IPS-18a (cell line): ENCODE measurements around the gene THRA.
"Not testable (repeated sequence)": the region's sequence is repeated elsewhere in the genome, so short reads cannot be mapped to it uniquely, and the experiment has no call there.

Source experiments
- H3K27ac ChIP-seq: one replicate; pipeline ENCODE4 v1.5.1; 2013; ENCODE audit warnings: low read length
- H3K27me3 ChIP-seq: one replicate; pipeline ENCODE4 v1.6.1; 2013; ENCODE audit warnings: mild to moderate bottlenecking, low read length; ENCODE audit not compliant: control insufficient read depth, insufficient read depth
- H3K36me3 ChIP-seq: one replicate; pipeline ENCODE4 v1.6.1; 2013; ENCODE audit warnings: low read depth, low read length; ENCODE audit not compliant: control insufficient read depth
- H3K4me1 ChIP-seq: one replicate; pipeline ENCODE4 v1.6.1; 2013; ENCODE audit warnings: low read depth, low read length; ENCODE audit not compliant: control insufficient read depth
- H3K4me3 ChIP-seq: one replicate; pipeline ENCODE4 v1.5.1; 2013; ENCODE audit warnings: low read length
- H3K9ac ChIP-seq: one replicate; pipeline ENCODE4 v1.6.1; 2013; ENCODE audit warnings: mild to moderate bottlenecking, low read length, moderate library complexity
- H3K9me3 ChIP-seq: one replicate; pipeline ENCODE4 v1.6.1; 2013; ENCODE audit warnings: low read depth, low read length; ENCODE audit not compliant: control insufficient read depth

The THRA gene

GRCh38 chr17:40122999-40123810 is 60.4 kb downstream of the THRA start:
- Histone ChIP-seq H3K4me3 (peak overlapping the region; percentile 95), H3K9ac (peak overlapping the region; percentile 88), H3K9me3 (no peaks in the 10 kb centered on the region), H3K27me3 (no peaks in the 10 kb centered on the region), H3K36me3 (peaks cover 22% of the 10 kb centered on the region), H3K4me1 (peaks cover 4% of the 10 kb centered on the region), H3K27ac (peak overlapping the region; percentile 82)

- peaks cover 4% of the 10 kb centered on the region for H3K4me1 ChIP-seq
- H3K9me3 ChIP-seq: no peaks in the 10 kb centered on the region
- peaks cover 24% of the 10 kb centered on the region for H3K36me3 ChIP-seq
- no peak overlapping the region for H3K27ac ChIP-seq
- peak overlapping the region; percentile 95 for H3K4me3 ChIP-seq
- H3K9ac ChIP-seq: peak overlapping the region; percentile 88
- no peaks in the 10 kb centered on the region for H3K27me3 ChIP-seq
Observed at GRCh38 chr17:40123811-40124114, 61.0 kb downstream of the THRA start.

GRCh38 chr17:40124279-40125141 is 61.7 kb downstream of the THRA start:
- Histone ChIP-seq H3K4me3 (peak overlapping the region; percentile 95), H3K4me1 (peaks cover 4% of the 10 kb centered on the region), H3K27ac (no peak overlapping the region), H3K9me3 (no peaks in the 10 kb centered on the region), H3K27me3 (no peaks in the 10 kb centered on the region), H3K36me3 (peaks cover 31% of the 10 kb centered on the region), H3K9ac (peak overlapping the region; percentile 33)

- no peak overlapping the region for H3K27ac ChIP-seq
Observed at GRCh38 chr17:40129498-40129897, 66.7 kb downstream of the THRA start.

DNA sequence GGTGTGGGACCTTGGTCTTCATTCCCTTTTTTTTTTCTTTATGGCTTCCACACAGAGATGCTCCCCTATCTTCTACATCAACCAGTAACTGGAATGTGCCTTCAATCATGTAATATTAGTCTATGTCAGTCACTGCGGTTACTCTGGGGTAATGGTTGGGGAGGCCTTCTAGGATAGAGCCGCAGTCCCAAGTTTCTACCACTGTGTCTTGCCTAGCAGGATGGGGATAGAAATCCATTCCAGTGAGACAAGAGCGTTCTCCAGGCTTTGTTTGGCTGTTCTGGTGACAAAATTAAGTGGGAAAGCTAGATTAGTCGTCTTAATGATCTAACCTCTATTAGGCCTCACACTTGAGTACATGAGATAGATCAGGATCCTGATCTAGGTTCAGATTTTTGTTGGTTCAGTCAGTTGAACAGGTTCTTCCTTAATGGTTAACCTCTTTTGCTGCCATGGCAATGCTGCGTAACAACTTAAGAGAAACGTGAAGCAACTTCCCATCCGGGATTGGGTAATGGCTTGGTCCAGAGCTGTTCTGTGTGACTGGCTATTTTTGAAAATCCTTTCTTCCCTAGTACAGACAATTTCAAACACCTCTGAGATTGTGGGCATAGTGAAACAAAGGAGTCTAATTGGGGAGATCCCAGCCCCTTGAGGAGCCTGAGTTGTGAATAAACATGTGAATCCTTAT is 67.7 kb downstream of the THRA start:
- peaks cover 91% of the 10 kb centered on the region for H3K36me3 ChIP-seq

More at GRCh38 chr17:40129498-40129897, 66.7 kb downstream of the THRA start:
- Histone ChIP-seq H3K4me3 (no peak overlapping the region), H3K4me1 (peaks cover 2% of the 10 kb centered on the region), H3K27me3 (no peaks in the 10 kb centered on the region), H3K9me3 (no peaks in the 10 kb centered on the region), H3K9ac (no peak overlapping the region), H3K36me3 (peaks cover 81% of the 10 kb centered on the region)

DNA sequence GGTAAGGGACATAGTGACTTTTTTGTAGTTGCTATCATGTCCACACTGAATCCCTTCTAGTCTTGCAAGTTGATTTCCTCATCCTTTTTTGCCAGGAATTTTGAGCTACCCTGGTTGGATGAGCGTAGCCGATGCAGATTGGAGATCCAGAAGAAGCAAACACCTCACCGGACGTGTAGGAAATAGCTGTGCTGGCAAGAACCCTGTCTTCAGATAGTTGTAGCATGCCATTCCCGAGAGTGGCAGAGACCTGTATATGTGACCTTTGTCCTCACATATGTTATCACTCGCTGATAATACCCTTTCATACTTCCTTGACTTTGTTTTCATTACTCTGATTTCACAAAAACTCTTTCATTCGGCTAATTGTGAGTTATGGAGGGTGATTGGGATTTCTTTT is 71.4 kb downstream of the THRA start:
- peaks cover 80% of the 10 kb centered on the region for H3K36me3 ChIP-seq
- H3K9ac ChIP-seq: no peak overlapping the region
- H3K27ac ChIP-seq: no peak overlapping the region
- H3K4me3 ChIP-seq: no peak overlapping the region
- peaks cover 2% of the 10 kb centered on the region for H3K4me1 ChIP-seq
- no peaks in the 10 kb centered on the region for H3K9me3 ChIP-seq
- H3K27me3 ChIP-seq: no peaks in the 10 kb centered on the region

More for the DNA sequence above, 67.7 kb downstream of the THRA start:
- H3K27me3 ChIP-seq: no peaks in the 10 kb centered on the region
- no peak overlapping the region for H3K4me3 ChIP-seq
- H3K9me3 ChIP-seq: no peaks in the 10 kb centered on the region
- no peak overlapping the region for H3K27ac ChIP-seq
- H3K9ac ChIP-seq: no peak overlapping the region
- H3K4me1 ChIP-seq: no peaks in the 10 kb centered on the region

GRCh38 chr17:40135817-40136216 is 73.1 kb downstream of the THRA start:
- no peak overlapping the region for H3K27ac ChIP-seq
- no peak overlapping the region for H3K9ac ChIP-seq
- H3K36me3 ChIP-seq: peaks cover 63% of the 10 kb centered on the region
- H3K9me3 ChIP-seq: no peaks in the 10 kb centered on the region
- H3K27me3 ChIP-seq: no peaks in the 10 kb centered on the region
- peaks cover 7% of the 10 kb centered on the region for H3K4me1 ChIP-seq
- H3K4me3 ChIP-seq: no peak overlapping the region

DNA sequence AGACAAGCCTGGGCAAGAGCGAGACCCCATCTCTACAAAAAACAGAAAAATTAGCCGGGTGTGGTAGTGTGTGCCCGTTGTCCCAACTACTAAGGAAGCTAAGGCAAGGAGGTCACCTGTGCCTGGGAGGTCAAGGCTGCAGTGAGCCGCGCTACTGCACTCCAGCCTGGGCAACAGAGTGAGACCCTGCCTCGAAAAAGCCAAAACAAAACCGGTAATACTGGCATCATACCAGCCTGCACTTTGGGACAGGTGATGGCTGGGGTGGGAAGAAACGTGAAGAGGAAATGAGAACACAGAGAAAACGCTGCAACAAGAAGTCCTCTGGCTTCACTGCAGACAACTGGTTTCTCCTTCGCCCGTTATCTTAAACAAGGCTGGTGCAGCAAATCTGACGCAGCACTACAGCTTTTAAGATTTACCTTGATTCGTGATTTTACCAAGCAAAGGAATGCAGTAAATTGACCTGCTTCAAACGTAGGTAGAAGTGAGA is 76.8 kb downstream of the THRA start:
- no peaks in the 10 kb centered on the region for H3K9me3 ChIP-seq
- H3K4me3 ChIP-seq: peak overlapping the region; percentile 90
- H3K27ac ChIP-seq: peak overlapping the region; percentile 66
- H3K9ac ChIP-seq: peak overlapping the region; percentile 64
- H3K4me1 ChIP-seq: peaks cover 12% of the 10 kb centered on the region
- no peaks in the 10 kb centered on the region for H3K27me3 ChIP-seq
- peaks cover 40% of the 10 kb centered on the region for H3K36me3 ChIP-seq

GRCh38 chr17:40143166-40143565 is 80.4 kb downstream of the THRA start:
- H3K36me3 ChIP-seq: peaks cover 31% of the 10 kb centered on the region
- H3K27ac ChIP-seq, H3K9me3 ChIP-seq, H3K4me3 ChIP-seq, H3K27me3 ChIP-seq, H3K9ac ChIP-seq: not testable (repeated sequence)
- H3K4me1 ChIP-seq: peaks cover 12% of the 10 kb centered on the region
